OCI-LY3 (cell line): ENCODE data around the gene EHBP1.

Experiments
- H2AFZ ChIP-seq: fragments of 200-600, 300-600 bp; shearing (Covaris generic); 2 replicates; pipeline ENCODE4 v1.6.0; 2014; ENCODE audit warnings: antibody characterized with exemption, low read depth, low read length
- H3K27ac ChIP-seq: fragments of 200-600, 300-600 bp; sonication (generic); 2 replicates; pipeline ENCODE4 v1.5.1; 2014; ENCODE audit warnings: mild to moderate bottlenecking, low read length, moderate library complexity, mixed read lengths
- H3K27me3 ChIP-seq: fragments of 200-600, 300-600 bp; sonication (generic); 2 replicates; pipeline ENCODE4 v1.6.1; 2014; ENCODE audit warnings: low read depth, low read length, mixed read lengths
- H3K36me3 ChIP-seq: fragments of 200-600, 300-600 bp; sonication (generic); replicated peaks from 2 replicates; pipeline ENCODE3; 2014; ENCODE audit warnings: low read depth, low read length, mixed read lengths
- H3K4me1 ChIP-seq: fragments of 300-600, 200-600 bp; sonication (generic); 2 replicates; pipeline ENCODE4 v1.6.1; 2014; ENCODE audit warnings: low read length, mixed read lengths
- H3K4me2 ChIP-seq: fragments of 200-600, 300-600 bp; sonication (generic); 2 replicates; pipeline ENCODE4 v1.6.1; 2014; ENCODE audit warnings: low read length, mixed read lengths
- H3K4me3 ChIP-seq: fragments of 300-600, 200-600 bp; sonication (generic); 2 replicates; pipeline ENCODE4 v1.5.1; 2014; ENCODE audit warnings: antibody characterized with exemption, mild to moderate bottlenecking, low read length, moderate library complexity
- H3K79me2 ChIP-seq: fragments of 300-600, 200-600 bp; shearing (Covaris generic); 2 replicates; pipeline ENCODE4 v1.6.1; 2014; ENCODE audit warnings: mild to moderate bottlenecking, low read length, mixed read lengths
- H3K9ac ChIP-seq: fragments of 300-600, 200-600 bp; shearing (Covaris generic); 2 replicates; pipeline ENCODE4 v1.6.0; 2014; ENCODE audit warnings: mild to moderate bottlenecking, low read length, moderate library complexity
- H3K9me3 ChIP-seq: fragments of 200-600, 300-600 bp; shearing (Covaris generic); 2 replicates; pipeline ENCODE4 v1.6.1; 2014; ENCODE audit warnings: low read length, mixed read lengths; ENCODE audit not compliant: insufficient read depth
- H4K20me1 ChIP-seq: fragments of 200-600, 300-600 bp; sonication (generic); 2 replicates; pipeline ENCODE4 v1.6.1; 2016; ENCODE audit warnings: low read length, mixed read lengths; ENCODE audit not compliant: insufficient read depth
- EZH2phosphoT487 ChIP-seq: fragments of 200-600 bp; shearing (Covaris generic); IDR thresholded peaks from 2 replicates; pipeline ENCODE4 v1.6.1; 2018; ENCODE audit warnings: antibody characterized with exemption, mixed run types, low read depth
- TF ChIP-seq, protein P1 (sequence below): fragments of 200-600, 300-600 bp; sonication (generic); IDR thresholded peaks from 2 replicates; pipeline ENCODE4 v1.5.1; 2014; ENCODE audit warnings: antibody characterized with exemption, low read length, low read depth

EHBP1 gene

DNA sequence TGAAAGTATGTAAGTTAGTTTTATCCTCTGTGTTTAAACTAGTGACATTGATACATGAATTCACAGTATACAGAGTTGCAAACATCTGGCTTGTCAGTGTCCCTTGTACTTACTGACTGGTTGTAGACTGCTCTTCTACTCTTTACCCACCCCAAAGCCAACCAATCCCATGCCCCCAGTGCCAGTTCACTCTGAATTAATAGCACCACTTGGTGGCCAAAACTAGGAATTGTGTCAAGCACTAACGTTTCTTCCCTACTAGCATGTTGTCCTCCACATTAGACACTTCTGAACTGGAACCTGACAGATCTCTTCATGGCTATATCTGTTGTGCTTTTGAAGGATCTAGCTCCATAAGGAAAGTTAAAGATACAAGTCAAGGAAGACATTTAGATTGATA, 317.9 kb downstream of the EHBP1 start:
- no peak overlapping the region for H2AFZ ChIP-seq
- TF ChIP-seq, protein P1, sequence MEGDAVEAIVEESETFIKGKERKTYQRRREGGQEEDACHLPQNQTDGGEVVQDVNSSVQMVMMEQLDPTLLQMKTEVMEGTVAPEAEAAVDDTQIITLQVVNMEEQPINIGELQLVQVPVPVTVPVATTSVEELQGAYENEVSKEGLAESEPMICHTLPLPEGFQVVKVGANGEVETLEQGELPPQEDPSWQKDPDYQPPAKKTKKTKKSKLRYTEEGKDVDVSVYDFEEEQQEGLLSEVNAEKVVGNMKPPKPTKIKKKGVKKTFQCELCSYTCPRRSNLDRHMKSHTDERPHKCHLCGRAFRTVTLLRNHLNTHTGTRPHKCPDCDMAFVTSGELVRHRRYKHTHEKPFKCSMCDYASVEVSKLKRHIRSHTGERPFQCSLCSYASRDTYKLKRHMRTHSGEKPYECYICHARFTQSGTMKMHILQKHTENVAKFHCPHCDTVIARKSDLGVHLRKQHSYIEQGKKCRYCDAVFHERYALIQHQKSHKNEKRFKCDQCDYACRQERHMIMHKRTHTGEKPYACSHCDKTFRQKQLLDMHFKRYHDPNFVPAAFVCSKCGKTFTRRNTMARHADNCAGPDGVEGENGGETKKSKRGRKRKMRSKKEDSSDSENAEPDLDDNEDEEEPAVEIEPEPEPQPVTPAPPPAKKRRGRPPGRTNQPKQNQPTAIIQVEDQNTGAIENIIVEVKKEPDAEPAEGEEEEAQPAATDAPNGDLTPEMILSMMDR: peak; percentile 70
- TF ChIP-seq EZH2phosphoT487: no peak
- H3K27ac ChIP-seq: no peak overlapping the region
- no peaks in the 10 kb centered on the region for H3K79me2 ChIP-seq
- H3K4me1 ChIP-seq: no peaks in the 10 kb centered on the region
- H3K9ac ChIP-seq: no peak overlapping the region
- no peaks in the 10 kb centered on the region for H3K36me3 ChIP-seq
- no peak overlapping the region for H3K4me3 ChIP-seq
- no peak overlapping the region for H3K4me2 ChIP-seq
- H4K20me1 ChIP-seq: no peaks in the 10 kb centered on the region
- no peaks in the 10 kb centered on the region for H3K9me3 ChIP-seq
- no peaks in the 10 kb centered on the region for H3K27me3 ChIP-seq

DNA sequence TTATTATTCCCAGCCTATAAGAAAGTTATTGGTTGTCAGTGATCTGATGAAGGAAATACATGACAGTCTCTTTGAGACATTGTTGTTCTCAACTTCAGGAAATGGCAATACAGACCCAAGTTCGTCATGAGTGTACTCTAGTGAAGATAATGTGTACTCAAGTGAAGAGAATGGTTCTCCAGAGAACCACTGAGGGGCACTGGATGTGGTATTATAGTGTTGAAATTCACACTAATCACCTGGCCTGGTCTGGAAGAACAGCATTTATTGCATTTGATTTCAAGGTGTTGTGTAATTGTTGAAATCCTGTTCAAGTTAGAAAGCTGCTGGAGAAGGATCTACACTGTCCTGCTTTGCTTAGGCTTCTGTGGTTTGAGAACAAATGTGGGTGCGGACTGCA, 321.7 kb downstream of the EHBP1 start:
- Histone ChIP-seq H3K4me2 (no peak overlapping the region), H2AFZ (no peak overlapping the region), H4K20me1 (no peaks in the 10 kb centered on the region), H3K36me3 (no peaks in the 10 kb centered on the region), H3K9ac (no peak overlapping the region), H3K27me3 (no peaks in the 10 kb centered on the region), H3K79me2 (no peaks in the 10 kb centered on the region), H3K27ac (no peak overlapping the region), H3K4me3 (no peak overlapping the region), H3K9me3 (no peaks in the 10 kb centered on the region), H3K4me1 (no peaks in the 10 kb centered on the region)
- TF ChIP-seq, protein P1: no peak
- no peak for TF ChIP-seq EZH2phosphoT487

DNA sequence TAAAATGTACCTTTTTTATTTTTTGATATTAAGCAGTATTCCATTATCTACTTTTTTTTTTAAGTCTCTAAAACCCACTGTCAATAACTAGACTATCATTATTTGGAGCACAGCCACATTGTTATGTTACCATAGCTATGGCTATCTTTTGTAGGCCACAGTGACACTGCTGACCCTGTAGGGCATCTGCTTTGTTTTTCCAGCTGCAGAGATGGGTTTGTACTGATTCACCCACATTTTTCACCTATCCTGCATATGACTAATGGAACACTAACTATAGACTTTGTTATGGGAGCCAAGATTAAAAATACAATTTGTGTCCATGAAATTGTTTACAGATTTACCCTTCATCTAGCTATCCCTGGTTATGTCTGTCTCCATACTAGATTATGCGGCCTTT, 323.5 kb downstream of the EHBP1 start:
- H2AFZ ChIP-seq: no peak overlapping the region
- H3K4me2 ChIP-seq: no peak overlapping the region
- TF ChIP-seq EZH2phosphoT487: no peak
- TF ChIP-seq, protein P1: no peak
- no peaks in the 10 kb centered on the region for H4K20me1 ChIP-seq
- H3K9me3 ChIP-seq: no peaks in the 10 kb centered on the region
- no peaks in the 10 kb centered on the region for H3K79me2 ChIP-seq
- H3K9ac ChIP-seq: no peak overlapping the region
- H3K4me3 ChIP-seq: no peak overlapping the region
- H3K4me1 ChIP-seq: no peaks in the 10 kb centered on the region
- H3K27ac ChIP-seq: no peak overlapping the region
- H3K27me3 ChIP-seq: no peaks in the 10 kb centered on the region
- H3K36me3 ChIP-seq: no peaks in the 10 kb centered on the region

DNA sequence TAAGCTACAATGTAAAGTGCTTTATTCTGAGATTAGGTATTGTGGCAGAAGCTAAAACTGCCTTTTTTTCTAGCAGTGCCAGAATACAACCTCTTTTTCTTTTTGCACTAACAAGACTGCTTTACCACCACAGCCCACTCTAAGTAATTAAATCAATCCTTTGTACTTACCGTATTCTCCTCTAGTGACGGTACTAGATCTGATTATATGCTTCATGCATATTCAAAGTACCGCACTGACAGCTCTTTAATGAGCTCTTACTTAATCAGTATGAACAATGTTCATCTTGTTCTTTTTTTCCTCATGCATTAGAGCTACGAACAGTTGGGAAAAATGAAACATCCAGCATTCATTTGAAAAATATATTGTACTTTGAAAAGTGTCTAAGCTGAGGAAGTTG, 329.0 kb downstream of the EHBP1 start:
- H3K79me2 ChIP-seq: no peaks in the 10 kb centered on the region
- H3K9ac ChIP-seq: no peak overlapping the region
- no peaks in the 10 kb centered on the region for H4K20me1 ChIP-seq
- no peaks in the 10 kb centered on the region for H3K4me1 ChIP-seq
- no peaks in the 10 kb centered on the region for H3K27me3 ChIP-seq
- no peak overlapping the region for H3K4me3 ChIP-seq
- no peak overlapping the region for H3K4me2 ChIP-seq
- no peak overlapping the region for H3K27ac ChIP-seq
- TF ChIP-seq EZH2phosphoT487: no peak
- TF ChIP-seq, protein P1: no peak
- H2AFZ ChIP-seq: no peak overlapping the region
- H3K9me3 ChIP-seq: no peaks in the 10 kb centered on the region
- no peaks in the 10 kb centered on the region for H3K36me3 ChIP-seq
